Neural cell (in vitro differentiated cells): ENCODE data around the gene MEF2A. TPM values are rescaled to one million over a fixed set of nuclear protein-coding genes. Genes with fewer than 3 reads are reported as not detected.

ENCODE experiments used
- H2AFZ ChIP-seq: fragments of 200-600, 300-800 bp; sonication (generic), shearing (Covaris generic); 2 replicates; pipeline ENCODE4 v1.6.0; 2014; ENCODE audit warnings: low read depth, mild to moderate bottlenecking, antibody characterized with exemption, low read length, moderate library complexity
- H3F3A ChIP-seq: fragments of 200-600 bp; shearing (Covaris generic); 2 replicates; pipeline ENCODE4 v1.6.1; 2016; ENCODE audit warnings: mild to moderate bottlenecking, moderate library complexity, mixed read lengths, antibody characterized with exemption, low read length; ENCODE audit not compliant: insufficient read depth, poor library complexity, severe bottlenecking
- H3K27ac ChIP-seq: fragments of 200-600, 300-800 bp; sonication (generic), shearing (Covaris generic); 2 replicates; pipeline ENCODE4 v1.5.1; 2014; ENCODE audit warnings: mild to moderate bottlenecking, low read length, moderate library complexity
- H3K27me3 ChIP-seq: fragments of 300-800, 200-600 bp; sonication (generic), shearing (Covaris generic); 2 replicates; pipeline ENCODE4 v1.6.0; 2014; ENCODE audit warnings: mild to moderate bottlenecking, low read depth, low read length, moderate library complexity; ENCODE audit not compliant: insufficient read depth
- H3K36me3 ChIP-seq: fragments of 300-800, 200-600 bp; sonication (generic), shearing (Covaris generic); 2 replicates; pipeline ENCODE4 v1.5.1; 2014; ENCODE audit warnings: mild to moderate bottlenecking, antibody characterized with exemption, low read length, moderate library complexity; ENCODE audit not compliant: insufficient read depth
- H3K4me2 ChIP-seq: fragments of 300-800, 200-600 bp; sonication (generic), shearing (Covaris generic); 2 replicates; pipeline ENCODE4 v1.6.0; 2014; ENCODE audit warnings: mild to moderate bottlenecking, low read length
- H3K4me3 ChIP-seq: fragments of 300-800, 200-600 bp; sonication (generic), shearing (Covaris generic); 2 replicates; pipeline ENCODE4 v1.5.1; 2014; ENCODE audit warnings: mild to moderate bottlenecking, low read length, moderate library complexity
- H3K79me2 ChIP-seq: fragments of 200-600 bp; shearing (Covaris generic); replicated peaks from 2 replicates; pipeline ENCODE4 v1.6.0; 2014; ENCODE audit warnings: mild to moderate bottlenecking, low read length, moderate library complexity; ENCODE audit not compliant: insufficient read depth
- H3K9ac ChIP-seq: fragments of 300-800, 200-600 bp; sonication (generic), shearing (Covaris generic); 2 replicates; pipeline ENCODE4 v1.6.1; 2016; ENCODE audit warnings: mild to moderate bottlenecking, low read length, mixed read lengths
- H3K9me2 ChIP-seq: fragments of 200-600 bp; shearing (Covaris generic); 2 replicates; pipeline ENCODE4 v1.6.1; 2016; ENCODE audit warnings: mild to moderate bottlenecking, low read length, mixed read lengths; ENCODE audit not compliant: insufficient read depth
- H3K9me3 ChIP-seq: fragments of 200-600, 300-800 bp; sonication (generic), shearing (Covaris generic); 2 replicates; pipeline ENCODE4 v1.6.1; 2016; ENCODE audit warnings: mild to moderate bottlenecking, mixed run types, low read length, moderate library complexity, mixed read lengths
- H4K20me1 ChIP-seq: fragments of 200-600 bp; shearing (Covaris generic); 2 replicates; pipeline ENCODE4 v1.6.1; 2016; ENCODE audit warnings: mild to moderate bottlenecking, mixed run types; ENCODE audit not compliant: insufficient read depth
- EP300 ChIP-seq: fragments of 450-650 bp; conservative IDR thresholded peaks from 2 replicates; pipeline ENCODE4 v1.6.1; 2014; ENCODE audit warnings: antibody characterized with exemption, mild to moderate bottlenecking, moderate library complexity; ENCODE audit not compliant: poor library complexity, severe bottlenecking
- EZH2 ChIP-seq: fragments of 200-600, 300-800 bp; shearing (Covaris generic), sonication (generic); IDR thresholded peaks from 2 replicates; pipeline ENCODE4 v1.6.1; 2014; ENCODE audit warnings: antibody characterized with exemption, low read length, borderline replicate concordance, mild to moderate bottlenecking; ENCODE audit not compliant: insufficient read depth, poor library complexity, severe bottlenecking
- POLR2AphosphoS5 ChIP-seq: IDR thresholded peaks from 2 replicates; pipeline ENCODE4 v1.6.1; 2012
- RAD21 ChIP-seq: fragments of 450-650 bp; conservative IDR thresholded peaks from 2 replicates; pipeline ENCODE4 v1.6.1; 2014; ENCODE audit warnings: antibody characterized with exemption, mild to moderate bottlenecking, moderate library complexity
- SMC3 ChIP-seq: fragments of 450-650 bp; conservative IDR thresholded peaks from 2 replicates; pipeline ENCODE4 v1.6.1; 2014; ENCODE audit warnings: antibody characterized with exemption, mild to moderate bottlenecking, moderate library complexity; ENCODE audit not compliant: poor library complexity
- TAF1 ChIP-seq: IDR thresholded peaks from 2 replicates; pipeline ENCODE4 v1.6.1; 2012; ENCODE audit warnings: low read depth
- polyA plus RNA-seq: library from polyadenylated mRNA; depleted of rRNA; stranded (reverse); fragments of >200 nt; gene quantifications from 2 replicates; pipeline ENCODE4 v1.2.3, GENCODE V29; 2014
- TF ChIP-seq, protein P1 (sequence below): IDR thresholded peaks from 2 replicates; pipeline ENCODE4 v1.6.1; 2012; ENCODE audit warnings: borderline replicate concordance

MEF2A gene
- polyA plus RNA-seq, 1 donor from 2014 or later: 32.2 TPM

DNA sequence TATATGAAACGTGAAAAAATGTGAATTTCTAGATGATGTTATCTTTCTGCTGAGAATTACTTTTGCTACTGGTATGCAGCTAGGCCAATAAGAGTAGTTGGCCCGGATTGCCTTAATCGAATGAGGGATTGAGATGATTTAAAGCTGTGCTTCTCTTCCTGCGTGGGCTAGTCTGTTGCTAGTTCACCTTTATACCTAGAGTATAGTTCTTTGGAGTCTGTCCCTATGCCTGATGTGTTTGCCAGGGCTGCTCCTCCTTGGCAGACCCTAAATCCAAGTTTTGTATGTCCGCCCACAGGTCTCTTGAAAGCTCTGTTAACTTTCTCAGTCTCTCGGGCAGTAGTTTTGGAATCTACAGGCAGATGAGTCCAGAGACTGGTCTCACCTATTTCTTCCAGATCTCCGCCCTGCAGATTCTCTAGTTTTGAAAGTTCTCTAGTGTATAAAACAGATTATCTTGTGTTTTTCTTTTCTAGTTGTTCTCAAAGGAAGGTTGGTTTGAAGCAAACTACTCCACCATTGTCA, 64.9 kb downstream of the MEF2A start:
- TF ChIP-seq POLR2AphosphoS5 (no peak), SMC3 (no peak), EZH2 (no peak), TAF1 (no peak)
- TF ChIP-seq, protein P1, sequence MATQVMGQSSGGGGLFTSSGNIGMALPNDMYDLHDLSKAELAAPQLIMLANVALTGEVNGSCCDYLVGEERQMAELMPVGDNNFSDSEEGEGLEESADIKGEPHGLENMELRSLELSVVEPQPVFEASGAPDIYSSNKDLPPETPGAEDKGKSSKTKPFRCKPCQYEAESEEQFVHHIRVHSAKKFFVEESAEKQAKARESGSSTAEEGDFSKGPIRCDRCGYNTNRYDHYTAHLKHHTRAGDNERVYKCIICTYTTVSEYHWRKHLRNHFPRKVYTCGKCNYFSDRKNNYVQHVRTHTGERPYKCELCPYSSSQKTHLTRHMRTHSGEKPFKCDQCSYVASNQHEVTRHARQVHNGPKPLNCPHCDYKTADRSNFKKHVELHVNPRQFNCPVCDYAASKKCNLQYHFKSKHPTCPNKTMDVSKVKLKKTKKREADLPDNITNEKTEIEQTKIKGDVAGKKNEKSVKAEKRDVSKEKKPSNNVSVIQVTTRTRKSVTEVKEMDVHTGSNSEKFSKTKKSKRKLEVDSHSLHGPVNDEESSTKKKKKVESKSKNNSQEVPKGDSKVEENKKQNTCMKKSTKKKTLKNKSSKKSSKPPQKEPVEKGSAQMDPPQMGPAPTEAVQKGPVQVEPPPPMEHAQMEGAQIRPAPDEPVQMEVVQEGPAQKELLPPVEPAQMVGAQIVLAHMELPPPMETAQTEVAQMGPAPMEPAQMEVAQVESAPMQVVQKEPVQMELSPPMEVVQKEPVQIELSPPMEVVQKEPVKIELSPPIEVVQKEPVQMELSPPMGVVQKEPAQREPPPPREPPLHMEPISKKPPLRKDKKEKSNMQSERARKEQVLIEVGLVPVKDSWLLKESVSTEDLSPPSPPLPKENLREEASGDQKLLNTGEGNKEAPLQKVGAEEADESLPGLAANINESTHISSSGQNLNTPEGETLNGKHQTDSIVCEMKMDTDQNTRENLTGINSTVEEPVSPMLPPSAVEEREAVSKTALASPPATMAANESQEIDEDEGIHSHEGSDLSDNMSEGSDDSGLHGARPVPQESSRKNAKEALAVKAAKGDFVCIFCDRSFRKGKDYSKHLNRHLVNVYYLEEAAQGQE: no peak
- Histone ChIP-seq H3K79me2 (peaks cover 16% of the 10 kb centered on the region), H3K4me2 (no peak overlapping the region), H3K27ac (no peak overlapping the region), H4K20me1 (no peaks in the 10 kb centered on the region), H3K9ac (no peak overlapping the region), H2AFZ (no peak overlapping the region), H3K9me2 (no peaks in the 10 kb centered on the region), H3K9me3 (no peaks in the 10 kb centered on the region), H3F3A (no peaks in the 10 kb centered on the region), H3K27me3 (no peaks in the 10 kb centered on the region), H3K4me3 (no peak overlapping the region), H3K36me3 (peaks cover 5% of the 10 kb centered on the region)

DNA sequence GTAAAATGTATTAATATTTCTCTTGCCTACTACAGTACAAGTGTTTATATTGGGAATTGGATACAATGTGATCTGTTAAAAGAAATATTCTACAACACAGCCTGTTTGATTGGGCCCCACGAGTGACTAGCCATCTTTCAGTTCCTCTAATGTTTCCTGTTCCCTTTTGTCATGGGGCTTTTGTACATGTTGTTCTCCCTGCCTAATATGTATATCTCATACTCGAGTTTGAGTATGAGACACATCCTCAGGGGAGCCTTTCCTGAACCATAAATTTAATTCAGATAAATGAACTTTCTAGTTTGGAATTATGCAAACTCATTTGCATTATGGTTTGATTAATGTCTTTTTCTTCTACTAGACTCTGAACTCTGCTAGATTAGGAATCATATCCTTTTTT, 65.5 kb downstream of the MEF2A start:
- no peak for TF ChIP-seq RAD21
- TF ChIP-seq, protein P1: no peak
- no peak for TF ChIP-seq SMC3
- TF ChIP-seq EP300: no peak
- no peak for TF ChIP-seq TAF1
- no peak overlapping the region for H3K4me2 ChIP-seq

More for the DNA sequence above, 65.5 kb downstream of the MEF2A start:
- H3K27ac ChIP-seq: no peak overlapping the region
- H4K20me1 ChIP-seq: no peaks in the 10 kb centered on the region
- no peaks in the 10 kb centered on the region for H3F3A ChIP-seq
- H3K4me3 ChIP-seq: no peak overlapping the region
- H2AFZ ChIP-seq: no peak overlapping the region
- no peak overlapping the region for H3K9ac ChIP-seq
- H3K79me2 ChIP-seq: peaks cover 16% of the 10 kb centered on the region
- H3K36me3 ChIP-seq: peaks cover 5% of the 10 kb centered on the region
- peaks cover under 1% of the 10 kb centered on the region for H3K9me3 ChIP-seq
- no peaks in the 10 kb centered on the region for H3K27me3 ChIP-seq
- no peaks in the 10 kb centered on the region for H3K9me2 ChIP-seq
